HG03378 (cell line): ENCODE results near the gene SHISA9.

Experiments used
- ATAC-seq: cut with Tn5 transposase; IDR thresholded peaks from one replicate; pipeline ENCODE4 v1.9.1; 2021; ENCODE audit warnings: mild to moderate bottlenecking, moderate library complexity; ENCODE audit not compliant: unreplicated experiment

The SHISA9 gene

DNA sequence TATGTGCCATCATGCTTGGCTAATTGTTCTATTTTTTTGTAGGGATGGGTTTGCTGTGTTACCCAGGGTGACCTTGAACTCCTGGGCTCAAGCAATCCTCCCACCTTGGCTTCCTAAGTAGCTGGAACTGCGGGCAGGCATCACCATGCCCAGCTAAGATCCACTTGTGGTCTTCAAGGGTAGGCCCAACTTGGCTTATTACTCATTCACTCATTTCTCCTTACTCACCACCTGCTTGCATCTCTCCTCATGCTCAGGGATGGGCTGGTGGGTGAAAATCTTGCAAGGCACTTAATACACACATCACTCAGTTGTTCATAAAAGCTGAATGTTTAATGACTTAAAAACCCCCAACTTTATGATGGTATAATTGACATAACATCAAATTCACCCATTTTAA is 207.8 kb downstream of the SHISA9 start:
- ATAC-seq: no peak

DNA sequence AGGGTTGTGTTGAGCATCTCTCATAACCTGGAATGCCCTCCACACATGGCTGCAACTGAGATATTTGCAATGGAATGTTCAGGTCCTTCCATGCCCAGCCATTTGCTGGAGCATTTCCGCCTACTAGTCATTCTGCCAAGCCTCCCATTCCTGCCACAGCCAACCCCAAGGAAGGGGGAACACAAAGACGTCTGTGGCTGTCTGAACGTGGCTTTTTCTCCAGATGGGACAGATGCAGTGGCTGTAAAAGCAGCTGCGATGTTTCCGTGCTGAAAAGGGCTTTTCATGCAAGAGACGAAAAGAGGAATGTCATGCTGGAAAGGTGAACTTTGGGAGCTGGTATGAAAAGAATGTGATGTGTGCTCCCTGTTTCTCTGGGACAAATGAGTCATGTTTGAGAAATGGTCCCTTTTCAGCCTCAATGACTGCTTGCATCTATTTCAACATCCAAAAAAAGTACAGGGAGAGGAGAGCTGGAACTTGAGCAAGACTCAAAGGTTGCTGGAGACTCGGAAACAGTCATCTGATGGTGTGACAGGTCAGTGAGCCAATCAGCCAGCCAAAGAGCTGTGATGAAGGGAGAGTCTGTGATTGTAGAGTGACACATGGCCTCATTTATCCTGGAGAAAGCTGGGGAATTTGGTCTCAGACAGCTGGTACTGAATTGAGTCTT is 208.9 kb downstream of the SHISA9 start:
- ATAC-seq: no peak

DNA sequence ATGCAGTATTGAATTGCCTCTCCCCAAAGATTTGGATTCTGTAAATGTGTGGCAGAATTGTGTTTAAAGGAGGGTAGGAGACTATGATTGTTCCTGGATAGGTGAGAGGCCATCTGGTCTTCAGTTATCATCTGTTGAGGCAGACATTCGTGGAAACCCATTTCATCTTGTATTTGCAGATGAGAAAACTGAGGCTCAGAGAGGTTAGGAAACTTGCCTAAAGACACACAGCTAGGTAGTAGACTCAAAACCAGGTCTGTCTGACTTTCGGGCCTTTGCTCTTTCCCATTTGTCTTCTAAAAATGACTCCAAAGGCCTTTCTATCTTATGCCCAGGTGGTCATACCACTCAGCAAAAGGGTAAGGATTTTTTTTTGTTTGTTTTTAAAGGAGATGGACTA is 210.3 kb downstream of the SHISA9 start:
- no peak for ATAC-seq

DNA sequence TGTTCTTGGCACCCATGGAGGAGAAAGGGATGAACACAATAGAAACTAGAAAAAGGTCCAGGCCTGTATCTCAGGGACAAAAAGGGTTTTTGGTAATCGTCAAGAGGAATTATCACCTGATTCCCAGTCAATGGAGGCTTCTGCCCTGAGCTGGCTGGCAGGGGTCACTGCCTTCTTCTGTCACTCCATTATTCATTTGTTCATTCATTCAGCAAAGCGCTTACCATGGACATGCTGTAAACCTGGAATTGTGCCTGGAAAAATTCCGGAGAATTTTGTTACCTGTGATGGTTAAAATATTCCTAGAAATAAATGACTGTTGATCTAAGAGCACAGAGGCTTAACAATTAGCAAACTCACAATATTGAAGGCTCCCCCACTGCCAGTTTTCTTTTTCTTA is 212.3 kb downstream of the SHISA9 start:
- ATAC-seq: no peak

DNA sequence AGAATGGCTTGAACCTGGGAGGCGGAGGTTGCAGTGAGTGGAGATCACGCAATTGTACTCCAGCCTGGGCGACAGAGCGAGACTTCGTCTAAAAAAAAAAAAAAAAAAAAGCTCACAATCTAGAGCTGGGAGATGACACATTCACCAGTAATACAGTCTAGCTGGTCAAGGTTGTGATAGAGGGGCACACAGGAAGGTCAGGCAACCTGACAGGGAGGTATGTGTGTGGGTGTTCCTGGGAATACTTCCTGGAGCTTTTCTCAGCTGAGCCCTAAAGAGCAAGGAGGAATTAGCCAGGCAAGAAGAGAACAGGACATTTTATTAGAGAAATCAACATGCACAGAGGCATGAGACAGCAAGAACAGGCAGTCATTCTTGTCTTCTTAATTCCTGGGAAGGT is 216.7 kb downstream of the SHISA9 start:
- ATAC-seq: no peak

DNA sequence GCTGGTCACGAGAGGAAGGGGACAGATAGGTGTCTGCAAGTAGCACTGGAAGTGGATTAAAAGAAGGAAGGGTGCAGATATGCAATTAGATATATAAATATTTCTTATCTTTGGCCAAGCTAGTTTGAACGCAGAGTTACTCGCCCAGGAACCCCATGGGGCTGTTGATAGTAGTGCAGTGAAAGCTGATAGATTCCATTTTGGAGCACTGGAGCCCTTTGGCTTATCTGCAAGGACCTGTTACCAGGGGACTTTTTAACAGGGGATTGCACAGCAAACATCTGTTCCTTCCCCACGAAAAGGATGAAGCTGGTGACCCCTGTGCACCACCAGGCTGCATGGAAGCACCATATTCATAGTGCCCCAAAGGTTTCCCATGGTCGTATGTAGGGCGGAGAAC is 218.7 kb downstream of the SHISA9 start:
- ATAC-seq: no peak

DNA sequence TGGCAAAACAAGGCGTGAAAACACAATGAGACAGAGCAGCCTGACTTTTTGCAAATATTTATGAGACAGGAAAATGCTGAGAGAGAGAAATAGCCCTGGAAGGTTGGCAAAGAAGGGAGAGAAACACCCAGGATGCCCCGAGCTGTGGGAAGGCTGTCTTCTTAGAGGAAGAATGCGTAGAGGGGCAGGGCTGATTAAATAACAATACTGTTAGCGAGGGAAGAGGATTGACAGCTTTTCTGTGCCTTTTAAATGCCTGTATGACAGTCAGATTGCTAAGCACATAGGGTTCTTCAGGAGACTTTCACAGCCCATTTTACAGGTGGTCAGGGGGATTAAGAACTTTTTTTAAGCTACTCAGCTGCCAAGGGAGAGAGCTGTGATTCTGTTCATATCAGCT is 219.2 kb downstream of the SHISA9 start:
- no peak for ATAC-seq

DNA sequence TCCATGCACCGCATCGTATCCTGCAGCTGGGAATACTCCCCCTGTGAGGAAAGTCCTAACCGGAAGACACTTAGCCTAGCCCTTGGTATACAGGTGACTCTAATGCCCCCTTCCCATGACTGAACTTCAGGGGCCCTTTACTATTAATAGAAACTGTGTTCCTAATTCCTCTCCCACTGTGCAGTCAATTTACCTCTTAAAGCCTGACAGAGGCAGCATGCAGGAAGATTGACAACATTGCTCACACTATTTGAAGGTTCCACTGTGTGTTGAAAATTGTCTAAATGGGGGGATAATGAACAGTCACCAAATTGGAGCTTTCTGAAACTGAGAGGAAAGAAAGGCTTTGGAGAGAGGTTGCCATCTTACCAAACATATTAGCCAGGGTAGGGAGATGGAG is 222.6 kb downstream of the SHISA9 start:
- no peak for ATAC-seq

DNA sequence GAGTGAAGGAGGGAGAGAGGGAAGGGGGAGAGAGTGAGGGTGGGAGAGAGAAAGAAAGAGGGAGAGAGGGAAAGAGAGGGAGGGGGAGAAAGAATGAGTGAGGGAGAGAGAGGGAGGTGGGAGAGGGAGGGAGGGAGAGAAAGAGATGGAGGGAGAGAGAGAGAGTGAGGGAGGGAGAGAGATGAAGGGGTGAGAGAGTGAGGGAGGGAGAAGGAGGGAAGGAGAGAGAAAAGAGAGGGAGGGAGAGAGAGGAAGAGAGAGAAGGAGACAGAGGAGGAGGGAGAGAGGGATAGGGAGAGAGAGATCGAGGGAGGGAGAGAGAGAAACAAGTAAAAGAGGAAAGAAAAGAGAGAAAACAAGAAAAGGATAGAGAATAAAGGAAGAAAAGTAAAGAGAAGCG is 225.7 kb downstream of the SHISA9 start:
- ATAC-seq: no peak

DNA sequence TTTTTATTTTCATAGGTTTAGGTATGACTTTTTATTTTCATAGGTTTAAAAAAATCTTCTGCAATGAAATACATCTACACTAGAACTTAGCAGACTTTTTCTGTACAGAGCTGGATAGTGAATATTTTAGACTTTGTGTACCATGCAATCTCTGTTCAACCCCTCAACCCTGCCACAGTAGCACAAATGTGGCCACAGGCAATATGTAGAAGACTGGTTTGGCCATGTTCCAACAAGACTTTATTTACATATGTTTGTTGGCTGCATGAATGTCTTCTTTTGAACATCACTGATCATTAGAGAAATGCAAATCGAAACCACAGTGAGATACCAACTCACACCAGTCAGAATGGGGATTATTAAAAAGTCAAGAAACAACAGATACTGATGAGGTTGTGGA is 229.2 kb downstream of the SHISA9 start:
- no peak for ATAC-seq

DNA sequence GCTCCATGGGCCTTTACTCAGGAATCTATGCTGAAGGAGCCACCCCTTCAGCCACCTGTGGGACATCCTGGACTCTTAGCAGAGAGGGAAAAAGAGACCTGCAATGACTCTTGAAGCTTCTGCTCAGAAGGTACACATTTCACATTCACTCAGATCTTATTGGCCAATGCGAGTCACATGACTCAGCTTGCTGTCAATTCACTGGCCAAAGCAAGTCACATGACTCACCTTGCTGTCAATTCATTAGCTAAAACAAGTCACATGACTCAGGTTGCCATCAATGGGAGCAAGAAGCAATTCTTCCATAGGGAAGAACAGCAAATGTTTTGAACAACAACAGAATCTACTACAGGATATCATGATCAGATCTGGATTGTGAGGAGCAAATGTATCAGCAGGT is 233.4 kb downstream of the SHISA9 start:
- no peak for ATAC-seq

DNA sequence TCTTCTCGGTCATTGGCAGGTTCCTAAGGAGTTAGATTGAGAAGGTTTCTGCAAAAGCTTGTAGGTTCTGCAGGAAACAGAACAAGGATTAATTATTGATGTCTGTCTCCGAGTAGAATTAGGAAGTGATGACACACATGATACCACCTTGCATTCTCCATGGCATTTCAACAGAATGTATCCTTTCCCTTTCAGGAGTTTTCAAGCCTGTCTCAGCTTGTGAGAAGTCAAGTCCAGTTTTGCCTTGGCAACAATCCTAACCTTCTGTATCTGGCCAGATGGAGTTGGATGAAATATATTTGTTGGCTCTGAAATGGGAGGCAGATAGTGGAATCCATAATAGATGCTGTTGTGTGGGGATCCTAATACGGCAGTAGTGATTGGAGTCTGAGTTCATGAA is 235.5 kb downstream of the SHISA9 start:
- ATAC-seq: no peak

DNA sequence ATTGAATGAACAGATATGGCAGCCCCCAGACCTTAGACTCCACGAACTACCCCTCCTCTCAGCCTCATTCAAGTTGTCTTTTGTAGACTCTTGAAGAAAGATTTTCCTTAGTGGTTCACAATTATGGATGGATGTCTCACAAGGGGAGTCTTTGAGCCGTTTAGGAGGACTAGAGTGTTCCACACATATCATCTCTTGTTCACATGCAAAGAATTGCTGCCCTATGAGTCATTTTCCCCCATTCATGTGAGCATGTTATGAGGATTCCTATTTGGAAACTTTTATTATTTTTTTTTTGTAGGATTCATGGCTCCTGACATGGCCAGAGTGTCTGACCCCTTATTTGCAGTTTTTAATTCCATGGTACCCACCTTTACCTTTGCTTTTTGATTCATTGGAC is 237.1 kb downstream of the SHISA9 start:
- ATAC-seq: no peak

DNA sequence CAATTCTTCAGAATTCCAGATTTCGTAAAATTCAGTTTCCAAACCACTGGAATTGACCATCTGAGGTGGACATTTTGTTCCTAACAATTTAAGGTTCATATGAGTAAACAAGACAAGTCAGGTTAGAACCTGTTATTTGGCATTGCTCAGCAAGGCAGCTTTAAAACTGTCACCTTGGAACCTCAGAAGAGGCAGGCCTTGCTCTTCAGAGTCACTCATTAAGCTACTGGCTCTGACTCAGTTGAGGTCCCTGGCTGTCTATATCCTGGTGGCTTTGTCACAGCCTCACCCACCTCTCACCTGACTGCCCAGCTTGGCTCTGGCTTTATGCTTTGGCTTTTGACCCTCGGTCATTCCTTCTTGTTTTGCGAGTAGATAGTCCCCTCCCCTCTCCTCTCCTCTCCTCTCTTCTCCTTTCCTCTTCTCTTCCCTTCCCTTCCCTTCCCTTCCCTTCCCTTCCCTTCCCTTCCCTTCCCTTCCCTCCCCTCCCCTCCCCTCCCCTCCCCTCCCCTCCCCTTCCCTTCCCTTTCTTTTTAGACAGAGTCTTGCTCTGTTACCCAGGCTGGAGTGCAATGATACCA is 238.4 kb downstream of the SHISA9 start:
- ATAC-seq: no peak

DNA sequence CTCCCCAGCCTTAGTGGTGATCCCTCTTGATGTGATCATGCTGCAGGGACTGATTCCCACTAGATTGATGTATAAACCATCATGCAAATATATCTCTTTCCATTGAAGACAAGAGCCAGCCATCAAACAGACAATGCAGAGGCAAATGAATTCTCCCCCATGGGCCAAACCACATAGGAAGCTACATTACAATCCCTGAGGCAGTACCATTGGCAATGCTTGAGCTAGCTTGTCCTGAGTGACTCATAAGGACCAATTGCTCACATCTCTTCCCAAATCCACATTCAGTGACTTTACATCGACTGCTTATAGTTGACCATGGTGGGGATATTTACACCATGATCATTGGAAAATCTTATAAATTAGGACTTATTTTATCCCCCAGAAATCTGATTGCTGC is 242.2 kb downstream of the SHISA9 start:
- ATAC-seq: no peak

DNA sequence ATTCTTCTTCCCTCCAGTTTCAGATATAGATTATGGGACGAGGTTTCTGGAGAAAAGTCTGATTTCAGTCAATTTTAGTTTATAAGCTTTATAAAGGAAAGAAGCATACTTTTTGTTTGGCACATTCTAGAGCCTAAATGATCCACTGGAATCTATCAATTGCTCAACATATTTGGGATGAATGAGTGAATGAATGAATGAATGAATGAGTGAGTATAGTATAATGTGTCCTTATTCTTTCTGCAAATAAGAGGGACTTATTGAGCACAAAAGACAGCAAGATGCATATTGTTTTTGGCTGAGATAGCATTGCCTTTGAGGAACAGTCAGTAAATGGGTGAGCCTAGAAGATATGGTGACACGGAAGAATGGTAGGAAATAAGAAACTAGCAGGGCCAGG is 245.4 kb downstream of the SHISA9 start:
- ATAC-seq: no peak

DNA sequence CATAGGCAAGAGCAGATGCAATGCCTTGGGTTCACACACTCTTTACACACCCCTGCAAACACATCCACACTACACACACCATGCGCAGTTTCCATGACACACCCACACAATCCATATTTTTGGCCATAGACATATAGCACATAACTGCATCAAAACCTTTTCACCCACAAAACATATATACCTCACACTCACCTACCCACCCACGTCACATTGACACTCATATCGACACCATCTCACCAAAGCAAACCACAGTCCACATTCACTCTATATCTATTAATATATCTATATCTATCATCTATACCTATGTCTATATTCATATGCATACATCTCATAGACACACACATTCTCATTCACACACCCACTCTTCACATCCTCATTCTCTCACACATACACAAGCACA is 246.9 kb downstream of the SHISA9 start:
- ATAC-seq: no peak

DNA sequence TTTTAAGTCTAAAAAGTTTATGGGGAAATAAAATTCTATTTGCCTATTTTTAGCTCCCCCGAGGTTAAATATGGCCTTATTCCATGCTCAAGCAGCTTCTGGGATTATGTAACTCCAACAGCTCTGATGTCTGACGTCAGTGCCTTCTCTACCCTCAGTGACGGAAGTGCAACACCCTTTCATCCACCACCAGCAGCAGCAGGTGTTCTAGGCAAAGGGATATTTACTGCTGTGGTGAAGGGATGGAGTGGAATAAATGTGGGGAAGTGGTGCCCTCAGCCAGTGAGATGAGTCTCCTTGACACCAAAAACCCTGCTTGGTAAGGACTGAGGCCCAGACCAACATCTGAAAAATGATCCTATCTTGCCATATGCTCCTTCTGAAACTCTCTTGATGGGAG is 247.4 kb downstream of the SHISA9 start:
- ATAC-seq: no peak

DNA sequence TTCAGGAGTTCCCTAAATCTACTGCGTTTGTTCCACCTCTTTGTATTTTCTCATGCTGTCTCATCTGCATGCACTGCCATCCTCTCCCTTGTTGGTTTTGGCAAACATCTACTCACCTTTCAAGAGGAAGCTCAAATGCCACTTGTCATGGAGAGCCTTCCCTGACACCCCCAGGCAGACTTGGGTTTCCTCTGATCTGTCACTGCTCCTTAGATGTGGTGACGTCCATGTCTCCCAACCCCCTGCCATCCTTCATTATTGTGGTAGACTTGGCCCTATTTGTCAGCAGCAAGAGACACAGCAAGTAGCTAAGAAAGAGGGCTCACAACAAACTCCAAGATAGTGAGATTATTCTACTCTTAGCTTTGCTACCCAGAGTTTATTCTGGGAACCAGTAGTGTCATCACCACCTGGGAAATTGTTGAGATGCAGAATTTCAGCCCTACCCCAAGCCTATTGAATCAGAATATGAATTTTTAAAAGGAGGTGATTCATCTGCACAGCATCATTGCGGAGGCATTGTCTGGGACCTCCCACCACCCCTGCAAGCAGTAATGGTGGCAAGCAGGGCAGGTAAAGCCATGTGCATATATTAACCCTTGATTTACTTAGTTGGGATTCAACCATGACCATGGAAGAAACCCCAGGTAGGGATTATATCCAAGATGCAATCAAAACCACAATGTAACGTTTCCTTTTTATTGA is 248.9 kb downstream of the SHISA9 start:
- ATAC-seq: no peak

DNA sequence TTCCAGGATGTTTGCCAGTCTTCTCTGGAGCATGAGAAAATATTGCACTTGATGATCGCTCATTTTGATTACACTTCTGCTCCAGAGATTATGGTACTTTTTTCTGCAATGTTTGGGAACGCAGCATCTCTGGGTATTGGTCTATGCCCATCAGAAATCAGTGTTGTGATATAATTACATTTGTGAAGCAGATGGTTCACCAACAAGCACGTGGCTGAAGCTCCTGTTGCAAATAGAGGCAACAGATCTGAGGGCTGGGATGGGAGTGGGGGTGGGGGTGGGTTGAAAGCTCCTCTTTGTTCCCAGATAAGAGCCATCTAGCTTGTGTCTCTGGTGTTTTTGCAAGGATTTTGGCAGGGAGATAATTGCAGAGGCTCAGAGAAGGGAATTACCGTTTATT is 252.3 kb downstream of the SHISA9 start:
- ATAC-seq: no peak

DNA sequence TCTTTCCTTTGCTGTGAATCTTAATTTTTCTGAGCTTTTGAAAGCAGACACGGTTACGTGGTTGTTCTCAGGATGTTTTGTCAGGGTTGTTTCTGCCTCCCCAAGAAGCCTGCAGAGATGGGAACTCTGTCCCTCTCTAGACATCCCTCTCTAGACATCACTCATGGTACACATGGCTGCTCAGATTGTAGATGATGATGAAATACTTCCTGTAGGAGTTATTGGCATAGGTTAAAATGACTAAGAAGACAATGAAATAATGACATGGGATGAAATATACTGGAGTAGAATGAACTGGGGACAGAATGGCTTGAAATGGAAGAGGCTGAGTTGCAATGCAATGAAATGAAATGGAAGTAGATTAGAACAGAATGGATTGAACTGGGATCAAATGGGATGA is 253.4 kb downstream of the SHISA9 start:
- no peak for ATAC-seq

DNA sequence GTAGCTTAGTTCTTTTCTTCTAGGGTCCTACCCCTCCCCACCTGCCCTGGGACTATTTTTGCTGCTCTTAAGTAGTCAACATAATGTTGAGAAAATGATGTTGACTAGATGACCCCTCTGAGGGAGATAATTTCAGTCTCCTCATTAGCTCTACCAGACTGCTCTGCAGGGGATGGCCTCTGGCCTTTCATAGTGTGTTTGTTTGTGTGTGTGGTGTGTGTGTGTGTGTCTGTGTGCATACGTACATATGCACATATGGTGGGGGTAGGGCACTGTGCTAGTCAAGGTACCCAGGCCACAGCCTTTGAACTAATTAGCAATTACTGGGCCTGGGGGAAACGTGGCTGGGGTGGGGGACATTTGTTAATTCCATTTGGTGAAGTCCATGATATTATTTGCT is 254.0 kb downstream of the SHISA9 start:
- ATAC-seq: no peak

DNA sequence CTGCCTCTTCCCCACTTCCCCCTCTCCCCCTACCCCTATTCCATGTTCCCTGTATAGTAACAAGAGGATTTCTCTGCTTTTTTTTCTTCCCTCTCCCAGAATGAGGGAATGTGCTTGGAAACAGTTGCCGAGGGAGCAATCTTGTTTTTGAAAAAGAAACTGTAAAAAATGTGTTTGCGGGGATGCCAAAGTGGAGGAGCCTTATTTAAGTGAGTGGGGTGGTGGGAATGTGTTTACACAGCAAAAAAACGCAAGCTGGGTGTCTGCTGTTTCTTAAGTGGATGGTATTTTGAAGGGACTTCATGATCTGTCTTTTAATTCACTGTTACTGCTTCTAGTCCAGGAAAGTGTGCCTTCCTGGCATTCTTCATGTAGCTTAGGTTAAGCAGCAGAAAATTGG is 254.4 kb downstream of the SHISA9 start:
- no peak for ATAC-seq
